ENCODE data around the gene PUSL1. TPM values are rescaled to one million over a fixed set of nuclear protein-coding genes. Genes with fewer than 3 reads are reported as not detected.

Gene PUSL1
- total RNA-seq, 1 experiment from 2014 or later = 38.0 TPM

DNA sequence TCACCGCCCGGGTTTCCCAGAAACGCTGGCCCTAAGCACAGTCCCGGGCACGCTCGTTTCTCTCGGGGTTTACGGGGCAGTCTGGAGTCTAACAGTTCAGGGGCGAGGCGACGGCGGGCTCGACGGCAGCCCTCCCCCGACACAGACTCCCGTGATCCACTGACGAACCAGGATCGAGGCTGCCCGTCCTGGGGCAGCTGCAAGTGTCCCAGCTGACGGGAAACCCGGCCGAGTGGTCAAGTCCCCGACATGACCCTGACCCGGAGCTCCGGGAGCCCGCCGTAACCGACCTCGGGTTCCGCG, 35.2 kb upstream of the PUSL1 start:
- Histone ChIP-seq H3K9ac (ENCODE audit: extremely low read depth, insufficient read length, low read length) (peak overlapping the region; percentile 77), H3T11ph (ENCODE audit: low read length) (no peak overlapping the region), H3K4ac (ENCODE audit: low read depth, low read length) (no peak overlapping the region), H3K27ac (ENCODE audit: insufficient read length, low read depth, low read length) (no peak overlapping the region), H3K79me1 (ENCODE audit: insufficient read depth, low read depth, low read length, poor library complexity, severe bottlenecking) (peaks cover 21% of the 10 kb centered on the region), H2BK120ac (ENCODE audit: low read depth, low read length, poor library complexity, severe bottlenecking) (no peak overlapping the region), H2BK12ac (ENCODE audit: insufficient read length, low read depth, low read length) (no peak overlapping the region), H4K91ac (ENCODE audit: insufficient read length, low read depth, low read length) (no peak overlapping the region), H3K23ac (ENCODE audit: insufficient read length, low read depth, low read length) (no peak overlapping the region), H4K8ac (replicated peaks; ENCODE audit: insufficient read length, low read depth, low read length) (no peak overlapping the region), H4K5ac (ENCODE audit: insufficient read length, low read depth, low read length) (no peak overlapping the region), H3K79me2 (ENCODE audit: insufficient read depth, low read length) (peaks cover 25% of the 10 kb centered on the region; the same call in 1 of the 2 replicates), H2BK20ac (ENCODE audit: low read depth, low read length, poor library complexity, severe bottlenecking) (no peak overlapping the region), H2BK15ac (ENCODE audit: low read depth, low read length) (no peak overlapping the region), H2AFZ (ENCODE audit: low read length) (no peak overlapping the region), H3K18ac (ENCODE audit: insufficient read length, low read depth, low read length) (no peak overlapping the region), H3K23me2 (ENCODE audit: insufficient read length, low read depth, low read length, poor library complexity, severe bottlenecking) (peaks cover 14% of the 10 kb centered on the region), H2BK5ac (ENCODE audit: insufficient read length, low read length) (no peak overlapping the region), H3K9me3 (ENCODE audit: control insufficient read depth, low read depth, low read length) (no peaks in the 10 kb centered on the region), H3K4me2 (ENCODE audit: insufficient read depth, insufficient read length, low read length) (peak overlapping the region; percentile 59), H3K14ac (ENCODE audit: insufficient read depth, low read length) (peak overlapping the region; percentile 21; the same call in 1 of the 2 replicates), H3K4me1 (ENCODE audit: insufficient read depth, low read length) (peaks cover 5% of the 10 kb centered on the region; the same call in 1 of the 2 replicates), H2AK5ac (ENCODE audit: insufficient read length, low read length) (no peak overlapping the region), H3K56ac (ENCODE audit: insufficient read length, low read depth, low read length) (no peak overlapping the region), H3K27me3 (ENCODE audit: insufficient read depth, low read length) (no peaks in the 10 kb centered on the region), H4K20me1 (ENCODE audit: control insufficient read depth, insufficient read depth, insufficient read length) (peaks cover 2% of the 10 kb centered on the region)
- Mint-ChIP-seq H3K36me3 (ENCODE audit: insufficient read depth in 1 of 3, low read depth in 3 of 3) (peaks cover 13 to 30% (median 26%) of the 10 kb centered on the region in 3 experiments; a peak in 6 of 7 replicates), H3K27ac (peak overlapping the region in 1 of 3 experiments; percentile 86; a peak in 2 of 7 replicates), H3K9me3 (no peaks in the 10 kb centered on the region; a peak in 1 of 5 replicates), H3K27me3 (ENCODE audit: low read depth) (peaks cover 2% of the 10 kb centered on the region; the same call in 1 of the 2 replicates), H3K4me3 (peak overlapping the region; percentile 85 to 91), H3K4me1 (peaks cover 28 to 32% of the 10 kb centered on the region in 2 experiments)
- no CpG with 5 or more reads among the region's 31 CpGs for WGBS (ENCODE audit: extremely low coverage, insufficient read length, low lambda C conversion rate)
- TF ChIP-seq, protein P1, sequence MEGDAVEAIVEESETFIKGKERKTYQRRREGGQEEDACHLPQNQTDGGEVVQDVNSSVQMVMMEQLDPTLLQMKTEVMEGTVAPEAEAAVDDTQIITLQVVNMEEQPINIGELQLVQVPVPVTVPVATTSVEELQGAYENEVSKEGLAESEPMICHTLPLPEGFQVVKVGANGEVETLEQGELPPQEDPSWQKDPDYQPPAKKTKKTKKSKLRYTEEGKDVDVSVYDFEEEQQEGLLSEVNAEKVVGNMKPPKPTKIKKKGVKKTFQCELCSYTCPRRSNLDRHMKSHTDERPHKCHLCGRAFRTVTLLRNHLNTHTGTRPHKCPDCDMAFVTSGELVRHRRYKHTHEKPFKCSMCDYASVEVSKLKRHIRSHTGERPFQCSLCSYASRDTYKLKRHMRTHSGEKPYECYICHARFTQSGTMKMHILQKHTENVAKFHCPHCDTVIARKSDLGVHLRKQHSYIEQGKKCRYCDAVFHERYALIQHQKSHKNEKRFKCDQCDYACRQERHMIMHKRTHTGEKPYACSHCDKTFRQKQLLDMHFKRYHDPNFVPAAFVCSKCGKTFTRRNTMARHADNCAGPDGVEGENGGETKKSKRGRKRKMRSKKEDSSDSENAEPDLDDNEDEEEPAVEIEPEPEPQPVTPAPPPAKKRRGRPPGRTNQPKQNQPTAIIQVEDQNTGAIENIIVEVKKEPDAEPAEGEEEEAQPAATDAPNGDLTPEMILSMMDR (conservative IDR thresholded peaks at IDR 0.05) = no peak
- DNase-seq = no peak

All from H9 (cell line).